HFF-Myc (cell line): ENCODE measurements around the gene TTYH2.

Experiments used
- DNase-seq: peaks from one replicate; pipeline ENCODE4 v3.0.0-alpha.2; 2011; ENCODE audit warnings: low read depth; ENCODE audit errors: extremely low read depth
- H3K4me3 ChIP-seq: replicated peaks from 2 replicates; pipeline ENCODE4 v1.5.1; 2011; ENCODE audit warnings: low read depth, mild to moderate bottlenecking, control low read depth, low read length
- CTCF ChIP-seq: IDR thresholded peaks from 2 replicates; pipeline ENCODE4 v1.5.1; 2012; ENCODE audit warnings: mild to moderate bottlenecking, low read depth, low read length, control low read depth; ENCODE audit errors: missing control alignments

The TTYH2 gene

GRCh38 chr17:74212913-74213791 lies at the start of gene TTYH2:
Gene TTYH2, plus strand, starts transcription at chr17:74213571. Its CDS starts 17 bp downstream, at chr17:74213588.
- H3K4me3 ChIP-seq: peak within 1 kb of the TSS; percentile 61
- peak; percentile 71 for DNase-seq
- TF ChIP-seq CTCF: peak; percentile 21

- no peak for DNase-seq
- no peak for TF ChIP-seq CTCF
- no peak overlapping the region for H3K4me3 ChIP-seq
Observed at GRCh38 chr17:74163836-74164235, 49.5 kb upstream of the TTYH2 start.

GRCh38 chr17:74164446-74165045 lies 48.8 kb upstream of the TTYH2 start:
- DNase-seq: no peak
- no peak overlapping the region for H3K4me3 ChIP-seq
- no peak for TF ChIP-seq CTCF

- TF ChIP-seq CTCF: no peak
- DNase-seq: no peak
- H3K4me3 ChIP-seq: no peak overlapping the region
Observed at GRCh38 chr17:74165797-74166365, 47.5 kb upstream of the TTYH2 start.

- no peak for TF ChIP-seq CTCF
- no peak overlapping the region for H3K4me3 ChIP-seq
- DNase-seq: no peak
Observed at GRCh38 chr17:74170924-74171323, 42.4 kb upstream of the TTYH2 start.

- no peak overlapping the region for H3K4me3 ChIP-seq
- DNase-seq: no peak
- TF ChIP-seq CTCF: no peak
Observed at GRCh38 chr17:74172700-74173099, 40.7 kb upstream of the TTYH2 start.
